IgD-negative memory B cell (primary cell): ENCODE results near the gene TOX3. TPM values are rescaled to one million over a fixed set of nuclear protein-coding genes. Genes with fewer than 3 reads are reported as not detected.

Experiments
- H3K27ac Mint-ChIP-seq, 3 donors: one replicate each; pipeline ENCODE4 v1.8.0; 2020 to 2022; ENCODE audit warnings: mild to moderate bottlenecking in 3 of 3, mixed read lengths in 3 of 3, moderate library complexity in 1 of 3
- H3K27me3 Mint-ChIP-seq: one replicate; pipeline ENCODE4 v1.8.0; 2021; ENCODE audit warnings: mixed read lengths
- H3K36me3 Mint-ChIP-seq: one replicate; pipeline ENCODE4 v1.8.0; 2020; ENCODE audit warnings: mild to moderate bottlenecking, mixed read lengths
- H3K4me1 Mint-ChIP-seq, 3 donors: one replicate each; pipeline ENCODE4 v1.8.0; 2020 to 2022; ENCODE audit warnings: mixed read lengths in 3 of 3, mild to moderate bottlenecking in 1 of 3
- H3K4me3 Mint-ChIP-seq, 4 donors: one replicate each; pipeline ENCODE4 v1.8.0; 2020 to 2022; ENCODE audit warnings: mild to moderate bottlenecking in 4 of 4, mixed read lengths in 4 of 4, moderate library complexity in 3 of 4
- H3K9me3 Mint-ChIP-seq, 3 donors: one replicate each; pipeline ENCODE4 v1.8.0; 2020 to 2021; ENCODE audit warnings: mixed read lengths in 3 of 3, mild to moderate bottlenecking in 1 of 3
- polyA plus RNA-seq: library from polyadenylated mRNA; unstranded; fragments of 300-500 nt; fragmentation: Illumina TruSeq; gene quantifications from one replicate; pipeline ENCODE4 v1.2.3, GENCODE V29; 2021

The TOX3 gene
- polyA plus RNA-seq, 1 donor from 2014 or later: not detected

GRCh38 chr16:52407778-52408177, 139.2 kb downstream of the TOX3 start:
- no peak overlapping the region for H3K27ac Mint-ChIP-seq
- H3K9me3 Mint-ChIP-seq: peaks cover 2 to 23% (median 4%) of the 10 kb centered on the region in 3 donors
- H3K4me1 Mint-ChIP-seq: no peaks in the 10 kb centered on the region
- H3K36me3 Mint-ChIP-seq: no peaks in the 10 kb centered on the region
- no peak overlapping the region for H3K4me3 Mint-ChIP-seq
- no peaks in the 10 kb centered on the region for H3K27me3 Mint-ChIP-seq

GRCh38 chr16:52405441-52405840, 141.5 kb downstream of the TOX3 start:
- H3K27ac Mint-ChIP-seq: no peak overlapping the region
- H3K27me3 Mint-ChIP-seq: no peaks in the 10 kb centered on the region
- no peaks in the 10 kb centered on the region for H3K4me1 Mint-ChIP-seq
- H3K36me3 Mint-ChIP-seq: no peaks in the 10 kb centered on the region
- H3K4me3 Mint-ChIP-seq: no peak overlapping the region
- H3K9me3 Mint-ChIP-seq: peaks cover 2 to 17% (median 2%) of the 10 kb centered on the region in 3 donors

GRCh38 chr16:52404546-52404945, 142.4 kb downstream of the TOX3 start:
- Mint-ChIP-seq H3K27ac (no peak overlapping the region), H3K9me3 (peaks cover 2 to 17% (median 2%) of the 10 kb centered on the region in 3 donors), H3K4me1 (no peaks in the 10 kb centered on the region), H3K4me3 (no peak overlapping the region), H3K36me3 (no peaks in the 10 kb centered on the region), H3K27me3 (no peaks in the 10 kb centered on the region)

GRCh38 chr16:52399116-52399515, 147.8 kb downstream of the TOX3 start:
- Mint-ChIP-seq H3K9me3 (peaks cover 4 to 10% (median 6%) of the 10 kb centered on the region in 3 donors), H3K4me1 (no peaks in the 10 kb centered on the region), H3K36me3 (no peaks in the 10 kb centered on the region), H3K27ac (no peak overlapping the region), H3K4me3 (no peak overlapping the region), H3K27me3 (no peaks in the 10 kb centered on the region)

- no peak overlapping the region for H3K27ac Mint-ChIP-seq
- H3K36me3 Mint-ChIP-seq: no peaks in the 10 kb centered on the region
- peaks cover 4 to 10% (median 6%) of the 10 kb centered on the region in 3 donors for H3K9me3 Mint-ChIP-seq
- no peak overlapping the region for H3K4me3 Mint-ChIP-seq
- no peaks in the 10 kb centered on the region for H3K4me1 Mint-ChIP-seq
- no peaks in the 10 kb centered on the region for H3K27me3 Mint-ChIP-seq
Measured at GRCh38 chr16:52398491-52398960, 148.4 kb downstream of the TOX3 start.

- peaks cover 4 to 8% (median 6%) of the 10 kb centered on the region in 3 donors for H3K9me3 Mint-ChIP-seq
- H3K27ac Mint-ChIP-seq: no peak overlapping the region
- no peaks in the 10 kb centered on the region for H3K4me1 Mint-ChIP-seq
- H3K36me3 Mint-ChIP-seq: no peaks in the 10 kb centered on the region
- no peaks in the 10 kb centered on the region for H3K27me3 Mint-ChIP-seq
- no peak overlapping the region for H3K4me3 Mint-ChIP-seq
Measured at GRCh38 chr16:52398021-52398420, 148.9 kb downstream of the TOX3 start.

GRCh38 chr16:52393448-52393847, 153.5 kb downstream of the TOX3 start:
- H3K4me3 Mint-ChIP-seq: no peak overlapping the region
- no peaks in the 10 kb centered on the region for H3K27me3 Mint-ChIP-seq
- peaks cover 7 to 15% (median 8%) of the 10 kb centered on the region in 3 donors for H3K9me3 Mint-ChIP-seq
- H3K36me3 Mint-ChIP-seq: no peaks in the 10 kb centered on the region
- no peaks in the 10 kb centered on the region for H3K4me1 Mint-ChIP-seq
- no peak overlapping the region for H3K27ac Mint-ChIP-seq

- H3K4me1 Mint-ChIP-seq: no peaks in the 10 kb centered on the region
- H3K27ac Mint-ChIP-seq: no peak overlapping the region
- H3K4me3 Mint-ChIP-seq: no peak overlapping the region
- H3K9me3 Mint-ChIP-seq: peaks cover 2 to 13% (median 9%) of the 10 kb centered on the region in 3 donors
- H3K36me3 Mint-ChIP-seq: no peaks in the 10 kb centered on the region
- H3K27me3 Mint-ChIP-seq: no peaks in the 10 kb centered on the region
Measured at GRCh38 chr16:52389045-52389444, 157.9 kb downstream of the TOX3 start.
